HG03457 (cell line): ENCODE data around the gene ASH1L.
"Not testable (repeated sequence)": the region's sequence is repeated elsewhere in the genome, so short reads cannot be mapped to it uniquely, and the experiment has no call there.

Source experiments
- ATAC-seq: cut with Tn5 transposase; IDR thresholded peaks from one replicate; pipeline ENCODE4 v1.9.1; 2021; ENCODE audit warnings: moderate number of reproducible peaks; ENCODE audit not compliant: unreplicated experiment

The ASH1L gene

DNA sequence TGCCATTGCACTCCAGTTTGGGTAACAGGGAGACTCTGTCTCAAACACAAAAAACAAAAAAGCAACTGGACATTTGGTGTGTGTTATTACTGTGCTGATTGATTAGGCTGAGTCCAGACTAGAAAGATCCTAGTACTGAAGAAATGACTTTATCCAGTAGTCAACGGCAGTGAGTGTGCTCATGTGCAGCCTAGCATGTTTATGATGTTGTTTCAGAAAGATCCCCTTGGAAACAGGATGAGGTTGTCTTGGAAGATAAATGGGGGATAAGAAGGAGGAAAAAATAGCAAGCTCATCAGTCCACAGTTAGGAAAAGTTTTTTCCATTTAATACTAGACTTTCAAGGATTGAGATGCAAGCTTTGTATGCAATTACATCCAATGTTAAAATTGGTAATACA lies 227.6 kb downstream of the ASH1L start:
- no peak for ATAC-seq

DNA sequence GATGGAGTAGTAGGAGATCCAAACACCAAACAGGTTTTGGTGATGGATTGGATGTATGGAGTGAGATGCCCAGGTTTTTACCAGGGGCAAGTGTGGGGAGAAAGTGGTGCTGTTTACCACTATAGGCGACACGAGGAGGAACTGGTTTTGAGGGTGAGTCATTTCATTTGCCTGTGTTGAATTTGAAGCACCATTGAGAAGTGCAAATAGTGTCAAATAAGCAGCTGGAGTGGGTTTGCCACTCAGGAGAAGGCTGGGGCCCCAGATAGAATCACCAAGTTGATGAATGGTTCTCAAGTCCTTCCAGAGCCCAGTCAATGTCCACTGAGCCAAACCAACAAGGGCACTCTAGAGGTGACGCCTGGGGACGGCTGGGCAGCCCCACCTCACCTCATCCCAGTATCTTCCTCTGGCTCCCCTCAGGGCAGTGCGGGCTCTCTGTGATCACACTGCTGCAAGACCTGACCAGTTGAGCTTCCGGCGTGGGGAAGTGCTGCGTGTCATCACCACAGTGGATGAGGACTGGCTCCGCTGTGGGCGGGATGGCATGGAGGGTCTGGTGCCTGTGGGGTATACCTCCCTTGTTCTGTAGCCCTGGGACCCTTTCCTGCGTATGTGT lies 232.5 kb downstream of the ASH1L start:
- ATAC-seq, result no peak

DNA sequence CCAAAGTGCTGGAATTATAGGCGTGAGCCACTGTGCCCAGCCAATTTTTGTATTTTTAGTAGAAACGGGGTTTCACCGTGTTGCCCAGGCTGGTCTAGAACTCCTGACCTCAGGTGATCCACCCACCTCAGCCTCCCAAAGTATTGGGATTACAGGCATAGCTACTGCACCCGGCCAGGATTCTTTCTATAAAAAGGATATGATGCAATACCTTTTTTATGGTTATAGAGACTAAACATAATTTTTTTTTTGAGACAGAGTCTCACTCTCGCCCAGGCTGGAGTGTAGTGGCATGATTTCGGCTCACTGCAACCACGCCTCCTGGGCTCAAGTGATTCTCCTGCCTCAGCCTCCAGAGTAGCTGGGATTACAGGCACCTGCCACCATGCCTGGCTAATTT lies 233.7 kb downstream of the ASH1L start:
- ATAC-seq, result not testable (repeated sequence)

DNA sequence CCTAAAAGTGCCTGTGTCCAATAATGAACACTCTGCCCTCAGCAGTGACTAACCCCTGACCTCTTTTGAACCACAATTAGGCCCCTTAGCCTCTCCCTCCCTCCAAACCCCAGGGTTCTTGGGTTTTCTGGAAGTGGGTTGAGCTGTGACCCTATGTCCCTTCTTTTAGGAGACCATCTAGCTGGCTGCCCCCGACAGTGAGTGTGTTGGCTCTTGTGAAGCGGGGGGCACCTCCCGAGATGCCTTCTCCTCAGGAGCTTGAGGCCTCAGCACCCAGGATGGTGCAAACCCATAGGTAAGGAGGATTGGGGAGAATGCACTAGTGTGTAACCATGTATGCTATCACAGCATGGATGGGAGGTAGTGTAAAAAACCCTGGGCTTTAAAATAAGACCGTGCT lies 234.6 kb downstream of the ASH1L start:
- ATAC-seq, result no peak

DNA sequence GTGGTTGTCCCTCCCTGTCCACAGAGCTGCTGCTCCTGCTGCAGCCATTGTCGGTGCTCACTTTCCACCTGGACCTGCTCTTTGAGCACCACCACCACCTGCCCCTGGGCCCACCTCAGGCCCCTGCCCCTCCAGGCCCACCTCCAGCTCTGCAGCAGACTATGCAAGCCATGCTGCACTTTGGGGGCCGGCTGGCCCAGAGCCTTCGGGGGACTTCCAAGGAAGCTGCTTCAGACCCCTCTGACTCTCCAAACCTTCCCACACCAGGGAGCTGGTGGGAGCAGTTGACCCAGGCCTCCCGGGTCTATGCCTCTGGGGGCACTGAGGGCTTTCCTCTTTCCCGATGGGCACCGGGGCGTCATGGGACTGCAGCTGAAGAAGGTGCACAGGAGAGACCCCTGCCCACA lies 236.0 kb downstream of the ASH1L start:
- ATAC-seq, result no peak

DNA sequence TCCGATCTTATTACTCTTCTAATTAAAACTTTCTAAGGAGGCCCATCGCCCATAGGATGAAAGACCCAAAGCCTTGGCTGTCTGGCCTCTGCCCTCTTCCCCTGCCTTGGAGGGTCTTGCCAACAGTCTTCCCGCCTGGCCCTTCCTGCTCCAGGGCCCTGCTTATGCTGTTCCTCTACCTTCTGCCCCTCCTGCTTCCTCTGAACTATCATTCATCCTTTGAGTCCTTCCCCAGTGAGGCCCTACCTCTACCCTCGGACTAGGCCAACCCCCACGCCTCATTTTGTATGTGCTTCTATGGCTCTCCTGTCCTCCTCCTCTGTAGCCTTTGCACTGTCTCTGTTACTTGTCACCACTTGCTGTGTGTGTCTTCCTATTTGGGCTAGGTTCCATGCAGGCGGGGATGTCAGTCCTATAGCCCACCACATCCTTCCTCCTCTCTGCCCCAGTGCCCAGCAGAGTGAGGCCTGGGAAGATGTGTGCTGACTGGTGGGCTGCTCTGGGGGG lies 236.5 kb downstream of the ASH1L start:
- ATAC-seq, result no peak

DNA sequence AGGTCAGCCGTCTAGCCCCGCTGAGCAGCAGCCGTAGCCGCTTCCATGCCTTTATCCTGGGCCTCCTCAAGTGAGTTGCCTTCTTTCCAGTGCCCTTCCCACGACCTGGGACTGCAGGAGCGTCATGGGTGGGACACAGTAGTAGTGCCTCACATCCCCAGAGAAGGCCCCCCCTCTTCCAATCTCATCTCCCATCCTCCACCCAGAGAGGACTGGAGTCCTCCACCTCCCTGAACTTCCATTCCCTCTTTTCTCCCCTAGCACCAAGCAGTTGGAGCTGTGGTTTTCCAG lies 237.1 kb downstream of the ASH1L start:
- ATAC-seq, result no peak

DNA sequence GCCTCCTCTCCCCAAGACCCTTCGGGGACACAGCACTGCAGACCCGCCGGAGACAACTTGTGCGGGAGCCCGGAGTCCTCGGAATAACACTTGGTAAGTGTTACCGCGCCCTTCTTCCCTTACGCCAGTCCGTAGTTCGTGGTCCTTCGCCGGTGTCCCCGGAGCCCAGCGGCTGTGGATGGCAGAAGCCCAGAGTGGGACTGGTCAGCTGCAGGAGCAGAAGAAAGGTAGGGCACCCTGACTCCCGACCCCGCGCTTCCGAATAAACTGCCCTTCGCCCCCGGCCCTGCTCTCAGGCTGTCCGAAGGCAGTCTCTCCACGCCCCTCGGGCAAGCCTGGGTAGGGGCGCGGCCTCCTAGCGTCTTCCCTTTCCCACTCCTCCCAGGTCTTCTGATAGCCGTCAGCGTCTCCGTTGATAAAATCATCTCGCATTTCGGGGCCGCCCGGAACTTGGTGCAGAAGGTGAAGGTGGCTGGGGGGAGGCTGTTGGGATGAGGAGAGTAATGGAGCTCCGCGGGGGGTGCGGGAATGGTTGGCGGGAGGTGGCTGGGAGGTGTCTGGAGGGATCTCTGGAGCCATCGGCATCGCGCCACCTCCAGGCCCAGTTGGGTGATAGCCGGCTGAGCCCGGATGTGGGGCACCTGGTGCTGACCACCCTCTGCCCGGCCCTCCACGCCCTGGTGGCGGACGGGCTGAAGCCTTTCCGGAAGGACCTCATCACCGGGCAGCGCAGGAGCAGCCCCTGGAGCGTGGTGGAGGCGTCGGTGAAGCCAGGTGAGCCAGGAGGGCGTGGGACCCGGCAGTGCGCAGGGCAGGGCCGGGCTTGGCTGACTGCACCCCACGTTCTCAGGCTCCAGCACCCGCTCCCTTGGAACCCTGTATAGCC lies 237.6 kb downstream of the ASH1L start:
- ATAC-seq, result no peak

DNA sequence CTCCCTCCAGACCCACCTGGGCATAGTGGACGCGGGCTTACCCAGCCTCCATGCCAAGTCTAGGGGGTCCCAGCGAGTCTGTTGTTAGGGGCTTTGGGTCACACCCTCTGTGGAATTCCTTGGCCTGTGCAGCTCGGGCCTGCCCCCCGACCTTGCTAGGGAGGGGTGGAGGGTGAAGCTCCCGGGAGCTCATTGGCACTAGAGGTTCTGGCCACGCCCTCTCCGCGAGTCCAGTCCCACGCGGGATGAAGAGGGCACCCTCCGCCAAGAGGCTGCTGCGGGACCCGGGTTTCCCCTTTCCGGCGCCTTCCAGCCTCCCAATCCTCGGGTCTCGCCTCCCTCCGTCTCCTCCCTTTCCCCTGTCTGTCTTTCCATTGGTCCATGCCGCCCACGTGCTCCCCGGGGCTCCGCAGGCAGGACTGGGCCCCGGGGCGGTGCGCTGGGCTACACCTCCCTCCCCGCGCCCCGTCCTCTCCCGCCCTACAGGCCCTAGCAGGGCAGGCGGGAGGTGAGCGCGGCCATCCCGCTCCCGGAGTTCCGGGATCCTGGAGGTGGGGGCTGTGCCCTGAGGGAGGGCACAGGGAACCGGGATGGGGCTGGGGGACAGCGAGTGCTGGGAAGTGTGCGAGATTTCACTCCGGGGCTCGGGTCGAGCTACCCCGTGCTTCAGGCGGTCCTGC lies 238.4 kb downstream of the ASH1L start:
- peak; percentile 37 for ATAC-seq

DNA sequence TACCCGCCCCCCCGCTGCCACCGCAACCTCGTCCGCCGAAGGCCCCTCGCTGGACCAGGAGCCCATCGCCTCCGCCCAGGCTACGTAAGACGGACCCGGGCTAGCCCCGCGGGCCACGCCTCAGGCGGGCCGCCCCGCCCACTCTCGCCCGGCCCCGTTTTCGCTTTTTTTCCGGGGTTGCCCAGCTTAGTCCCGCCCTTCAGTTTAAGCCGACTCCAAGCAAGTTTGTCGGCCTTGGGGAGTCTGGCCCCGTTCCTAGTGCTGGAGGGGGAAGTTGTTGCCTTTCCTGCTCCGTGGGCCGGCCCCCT lies 238.9 kb downstream of the ASH1L start:
- ATAC-seq, result peak; percentile 16

DNA sequence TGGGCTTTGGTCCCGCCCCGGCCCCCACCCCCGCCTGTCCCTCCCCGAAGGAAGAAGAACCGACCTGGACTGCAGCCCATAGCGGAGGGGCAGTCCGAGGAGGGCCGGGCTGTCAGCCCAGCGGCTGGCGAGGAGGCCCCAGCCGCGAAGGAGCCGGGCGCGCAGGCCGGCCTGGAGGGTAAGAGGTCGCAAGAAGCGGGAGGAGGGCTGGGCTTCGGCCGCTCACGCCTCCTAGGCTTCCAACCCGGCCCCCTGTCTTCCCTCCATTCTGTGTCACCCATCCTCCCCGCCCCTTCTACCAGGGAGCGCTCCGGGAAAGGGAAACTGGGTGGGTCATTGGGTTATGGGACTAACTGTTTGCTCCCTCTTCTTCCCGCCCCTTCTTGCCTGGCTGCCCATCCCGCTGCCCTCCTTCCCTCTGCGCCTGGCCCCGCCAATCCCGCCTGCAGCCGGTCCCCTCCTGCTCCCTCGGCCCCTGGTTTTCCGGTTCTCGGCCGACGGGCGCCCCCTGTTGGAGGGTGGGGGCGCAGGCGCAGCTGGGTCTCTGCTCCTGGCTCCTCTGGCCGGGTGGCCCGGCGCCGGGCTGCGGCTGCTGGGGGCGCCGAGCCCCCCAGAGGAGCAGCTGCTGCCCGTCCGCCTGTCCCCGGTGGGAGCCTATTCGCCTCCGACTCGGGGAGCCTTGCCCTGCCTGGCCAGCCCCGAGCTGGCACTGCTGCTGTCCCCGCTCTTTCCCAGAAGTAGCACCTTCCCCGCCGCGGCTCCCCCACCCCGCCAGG lies 239.5 kb downstream of the ASH1L start:
- ATAC-seq, result peak; percentile 32

DNA sequence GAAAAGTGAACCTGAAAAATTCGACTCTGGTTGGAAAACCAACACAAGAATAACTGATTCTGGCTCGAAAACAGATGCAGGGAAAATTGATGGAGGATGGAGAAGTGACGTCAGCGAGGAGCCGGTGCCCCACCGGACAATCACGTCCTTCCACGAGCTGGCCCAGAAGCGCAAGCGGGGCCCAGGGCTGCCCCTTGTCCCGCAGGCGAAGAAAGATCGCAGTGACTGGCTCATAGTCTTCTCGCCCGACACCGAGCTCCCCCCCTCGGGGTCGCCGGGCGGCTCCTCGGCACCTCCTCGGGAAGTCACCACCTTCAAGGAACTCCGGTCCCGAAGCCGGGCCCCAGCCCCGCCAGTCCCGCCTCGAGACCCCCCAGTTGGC lies 240.0 kb downstream of the ASH1L start:
- ATAC-seq, result no peak

DNA sequence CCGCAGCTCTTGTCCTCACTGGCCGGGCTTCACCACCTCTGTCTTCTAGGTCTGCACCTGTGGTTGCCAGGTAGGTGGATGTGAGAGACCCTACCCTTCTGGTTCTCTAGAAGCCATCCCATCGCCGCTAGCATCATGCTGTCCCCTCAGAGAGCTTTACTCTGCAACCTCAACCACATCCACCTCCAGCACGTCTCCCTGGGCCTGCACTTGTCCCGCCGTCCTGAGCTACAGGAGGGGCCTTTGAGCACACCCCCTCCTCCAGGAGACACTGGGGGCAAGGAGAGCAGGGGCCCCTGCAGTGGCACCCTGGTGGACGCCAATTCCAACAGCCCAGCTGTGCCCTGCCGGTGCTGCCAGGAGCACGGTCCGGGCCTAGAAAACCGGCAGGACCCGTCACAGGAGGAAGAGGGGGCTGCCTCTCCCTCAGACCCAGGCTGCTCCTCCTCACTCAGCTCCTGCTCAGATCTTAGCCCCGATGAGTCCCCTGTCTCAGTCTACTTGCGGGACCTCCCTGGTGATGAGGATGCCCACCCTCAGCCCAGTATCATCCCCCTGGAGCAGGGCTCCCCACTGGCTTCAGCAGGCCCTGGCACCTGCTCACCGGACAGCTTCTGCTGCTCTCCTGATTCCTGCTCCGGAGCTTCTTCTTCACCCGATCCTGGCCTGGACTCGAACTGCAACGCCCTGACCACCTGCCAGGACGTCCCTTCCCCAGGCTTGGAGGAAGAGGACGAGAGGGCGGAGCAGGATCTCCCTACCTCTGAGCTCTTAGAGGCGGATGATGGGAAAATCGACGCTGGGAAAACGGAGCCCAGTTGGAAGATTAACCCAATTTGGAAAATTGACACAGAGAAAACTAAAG lies 240.7 kb downstream of the ASH1L start:
- no peak for ATAC-seq

DNA sequence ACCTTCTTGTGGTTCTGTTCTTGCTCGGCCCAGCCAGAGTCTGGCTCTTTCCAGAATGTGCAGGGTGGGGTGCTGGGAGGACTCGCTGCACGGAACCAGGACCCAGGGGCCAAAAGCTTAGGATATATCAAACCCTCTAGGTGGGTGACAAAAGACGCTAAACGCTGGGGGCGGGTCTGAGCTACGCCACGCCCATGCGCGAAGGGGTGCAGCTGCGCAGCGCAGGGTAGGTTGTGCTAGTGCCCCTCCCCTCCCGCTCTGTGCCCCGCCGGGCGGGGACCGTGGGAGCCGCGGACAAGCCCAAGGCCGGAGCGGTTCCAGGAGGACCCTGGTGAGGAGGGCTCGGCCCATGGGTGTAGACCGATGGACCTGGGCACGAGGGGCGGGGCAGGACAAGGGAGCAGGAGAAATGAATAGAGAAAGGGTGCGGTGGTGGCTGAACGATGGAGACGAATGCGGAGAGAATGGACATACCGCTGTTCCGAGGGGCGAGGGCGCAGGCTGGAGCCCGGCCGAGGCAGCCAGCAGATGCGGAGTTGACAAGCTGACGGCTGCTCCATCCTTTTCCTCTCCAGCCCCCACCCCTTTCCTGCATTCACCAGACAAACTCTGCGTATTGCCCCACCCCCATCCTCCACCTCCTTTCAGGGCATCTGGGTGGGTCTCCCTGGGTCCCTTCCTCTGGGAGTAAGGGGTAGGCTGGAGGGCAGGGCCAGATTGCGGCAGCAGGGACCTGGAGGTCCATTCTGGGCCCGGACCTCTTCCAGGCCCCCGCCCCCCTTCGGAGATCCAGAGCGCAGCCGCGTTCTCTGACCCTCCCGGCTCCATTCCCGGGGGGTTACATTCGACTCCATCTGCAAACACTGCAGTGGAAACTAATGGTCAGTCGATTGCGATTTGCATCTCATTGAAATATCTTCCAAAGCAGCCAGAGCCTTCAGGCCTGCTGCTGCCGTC lies 241.7 kb downstream of the ASH1L start, which contains the start of gene RUSC1:
RUSC1 (plus strand) TSS at position 234 of the 957 bp plus-strand sequence. CDS start 880 bp downstream, outside the sequence.
- ATAC-seq, result no peak

DNA sequence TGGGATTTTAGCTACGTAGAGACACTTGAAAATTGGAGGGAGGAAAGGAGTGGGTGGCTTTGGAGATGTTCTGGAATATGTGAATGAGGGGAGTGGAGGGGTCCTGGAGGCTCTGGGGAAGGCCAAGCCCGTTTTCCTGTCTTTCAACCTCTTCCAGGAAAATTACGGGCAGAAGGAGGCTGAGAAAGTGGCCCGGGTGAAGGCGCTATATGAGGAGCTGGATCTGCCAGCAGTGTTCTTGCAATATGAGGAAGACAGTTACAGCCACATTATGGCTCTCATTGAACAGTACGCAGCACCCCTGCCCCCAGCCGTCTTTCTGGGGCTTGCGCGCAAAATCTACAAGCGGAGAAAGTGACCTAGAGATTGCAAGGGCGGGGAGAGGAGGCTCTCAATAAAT lies 242.4 kb downstream of the ASH1L start:
- no peak for ATAC-seq

DNA sequence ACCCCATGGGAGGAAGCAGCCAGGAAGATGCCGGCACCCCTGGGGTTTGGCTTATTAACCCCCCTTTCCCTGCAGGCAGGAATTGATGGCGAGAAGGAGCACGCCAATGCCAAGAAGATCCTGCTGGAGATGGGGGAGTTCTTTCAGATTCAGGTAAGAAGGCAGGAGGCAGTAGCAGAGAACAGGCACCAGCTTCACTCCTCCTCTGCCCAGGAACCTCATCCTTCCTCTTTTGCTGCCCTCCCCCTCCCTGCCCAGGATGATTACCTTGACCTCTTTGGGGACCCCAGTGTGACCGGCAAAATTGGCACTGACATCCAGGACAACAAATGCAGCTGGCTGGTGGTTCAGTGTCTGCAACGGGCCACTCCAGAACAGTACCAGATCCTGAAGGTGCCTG lies 243.1 kb downstream of the ASH1L start:
- ATAC-seq, result no peak

DNA sequence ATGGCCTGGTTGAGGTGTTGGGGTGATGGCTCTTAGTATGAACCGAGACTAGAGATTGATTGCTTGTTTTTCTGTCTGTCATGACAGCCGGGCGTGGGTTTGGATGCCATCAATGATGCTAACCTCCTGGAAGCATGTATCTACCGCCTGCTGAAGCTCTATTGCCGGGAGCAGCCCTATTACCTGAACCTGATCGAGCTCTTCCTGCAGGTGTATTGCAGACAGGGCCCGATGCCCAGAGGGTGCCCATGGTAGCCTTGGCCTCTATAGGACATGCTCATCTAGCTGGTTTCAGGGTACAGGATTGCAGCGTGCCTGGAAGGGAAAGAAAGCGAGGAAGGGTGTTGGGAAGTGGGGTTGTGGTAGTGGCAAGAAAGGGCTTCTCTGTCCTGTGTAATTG lies 244.5 kb downstream of the ASH1L start:
- ATAC-seq, result no peak

DNA sequence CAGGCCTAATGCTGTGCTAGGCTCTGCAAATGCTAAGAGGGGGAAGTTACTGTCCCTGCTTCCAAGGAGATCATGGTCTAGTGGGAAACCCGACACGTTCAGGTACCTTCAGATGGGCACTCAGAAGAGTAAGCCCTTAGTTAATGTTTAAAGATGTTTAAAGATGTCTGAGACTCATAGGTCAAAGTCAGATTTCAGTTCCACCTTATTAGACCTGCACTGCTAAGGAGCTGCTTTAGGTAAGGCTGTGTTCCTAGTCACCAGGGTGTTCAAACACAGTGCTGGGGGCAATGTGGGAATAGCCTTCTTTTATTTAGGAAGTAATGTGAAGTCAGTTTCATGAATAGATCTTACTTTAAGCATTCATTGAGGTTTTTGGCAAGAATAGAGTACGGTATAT lies 245.7 kb downstream of the ASH1L start:
- ATAC-seq, result no peak

DNA sequence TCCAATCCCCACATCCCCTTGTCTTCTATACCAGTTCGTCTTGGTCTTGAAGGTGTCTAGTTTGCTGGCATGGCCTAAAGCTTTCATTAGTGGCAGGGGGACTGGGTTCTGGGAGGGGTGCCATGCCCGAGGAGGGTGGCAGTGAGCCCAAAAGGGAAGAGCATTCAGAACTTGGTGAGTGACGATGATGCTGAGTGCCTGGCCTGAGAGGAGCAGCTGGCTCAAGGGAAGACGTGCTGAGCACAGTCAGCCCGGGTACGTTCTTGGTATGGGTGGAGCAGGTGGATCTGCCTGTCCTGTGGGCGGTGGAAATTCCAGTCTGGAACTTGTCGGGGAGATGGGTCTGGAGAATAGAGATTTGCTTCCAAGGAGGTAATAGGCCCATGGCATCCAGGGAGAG lies 249.3 kb downstream of the ASH1L start:
- no peak for ATAC-seq
